SK-N-SH treated with all-trans-retinoic acid at 6 μM for 48 hours (cell line): ENCODE results near the gene COPZ2.

ENCODE experiments used
- ATAC-seq: fragments of 200-7000 bp; cut with Tn5 transposase; 3 replicates; pipeline ENCODE4 v1.9.1; 2020; ENCODE audit warnings: mild to moderate bottlenecking, moderate library complexity
- ARNTL ChIP-seq: fragments of 450-650 bp; formaldehyde crosslinking; IDR thresholded peaks from 2 replicates; pipeline ENCODE4 v1.5.0; 2020; ENCODE audit warnings: low read depth, mild to moderate bottlenecking, moderate library complexity, borderline replicate concordance
- BACH2 ChIP-seq: fragments of 250-450 bp; sonication (Bioruptor Pico); IDR thresholded peaks from 2 replicates; pipeline ENCODE4 v1.9.0; 2021; ENCODE audit warnings: mild to moderate bottlenecking, borderline replicate concordance
- CSRNP3 ChIP-seq: fragments of 250-450 bp; sonication (Bioruptor Pico); IDR thresholded peaks from 2 replicates; pipeline ENCODE4 v1.5.1; 2021; ENCODE audit warnings: mild to moderate bottlenecking, moderate library complexity
- ESRRG ChIP-seq: fragments of 250-450 bp; sonication (Bioruptor Pico); IDR thresholded peaks from 2 replicates; pipeline ENCODE4 v1.6.1; 2021; ENCODE audit warnings: mild to moderate bottlenecking
- GLIS3 ChIP-seq: fragments of 250-450 bp; sonication (Bioruptor Pico); IDR thresholded peaks from 2 replicates; pipeline ENCODE4 v1.5.0; 2020; ENCODE audit warnings: mild to moderate bottlenecking, moderate library complexity
- OSR1 ChIP-seq: fragments of 250-450 bp; sonication (Bioruptor Pico); IDR thresholded peaks from 2 replicates; pipeline ENCODE4 v1.8.0; 2022; ENCODE audit warnings: moderate library complexity, mild to moderate bottlenecking, inconsistent platforms
- PATZ1 ChIP-seq: fragments of 250-450 bp; sonication (Bioruptor Pico); IDR thresholded peaks from 2 replicates; pipeline ENCODE4 v1.8.0; 2020; ENCODE audit warnings: mild to moderate bottlenecking, moderate library complexity, borderline replicate concordance
- POU6F1 ChIP-seq: fragments of 250-450 bp; sonication (Bioruptor Pico); IDR thresholded peaks from 2 replicates; pipeline ENCODE4 v1.8.0; 2021; ENCODE audit warnings: low read depth, mild to moderate bottlenecking, moderate library complexity, borderline replicate concordance
- PPARA ChIP-seq: fragments of 250-450 bp; sonication (Bioruptor Pico); IDR thresholded peaks from 2 replicates; pipeline ENCODE4 v1.5.0; 2020; ENCODE audit warnings: mild to moderate bottlenecking, borderline replicate concordance
- RARB ChIP-seq: fragments of 250-450 bp; sonication (Bioruptor Pico); IDR thresholded peaks from 2 replicates; pipeline ENCODE4 v1.8.0; 2021; ENCODE audit warnings: mild to moderate bottlenecking, moderate library complexity
- SNAI2 ChIP-seq: fragments of 250-450 bp; sonication (Bioruptor Pico); IDR thresholded peaks from 2 replicates; pipeline ENCODE4 v1.5.0; 2020; ENCODE audit warnings: mild to moderate bottlenecking, moderate library complexity
- TCF4 ChIP-seq: fragments of 250-450 bp; sonication (Bioruptor Pico); IDR thresholded peaks from 2 replicates; pipeline ENCODE4 v1.8.0; 2021; ENCODE audit warnings: mild to moderate bottlenecking, moderate library complexity, borderline replicate concordance
- TSHZ2 ChIP-seq: fragments of 250-450 bp; sonication (Bioruptor Pico); IDR thresholded peaks from 2 replicates; pipeline ENCODE4 v1.5.0; 2020; ENCODE audit warnings: mild to moderate bottlenecking, moderate library complexity
- ZFP30 ChIP-seq: fragments of 450-650 bp; formaldehyde crosslinking; IDR thresholded peaks from 2 replicates; pipeline ENCODE4 v1.5.0; 2022; ENCODE audit warnings: mild to moderate bottlenecking, moderate library complexity
- ZNF70 ChIP-seq: fragments of 450-650 bp; formaldehyde crosslinking; IDR thresholded peaks from 2 replicates; pipeline ENCODE4 v1.5.0; 2020; ENCODE audit warnings: mild to moderate bottlenecking, moderate library complexity
- ZNF8 ChIP-seq: fragments of 450-650 bp; formaldehyde crosslinking; IDR thresholded peaks from 2 replicates; pipeline ENCODE4 v1.5.0; 2020; ENCODE audit warnings: mild to moderate bottlenecking, moderate library complexity

Gene COPZ2

GRCh38 chr17:47993031-47993564, 44.5 kb downstream of the COPZ2 start:
- TF ChIP-seq TCF4 (CRISPR knock-in tag) (no peak), POU6F1 (CRISPR knock-in tag) (no peak), RARB (no peak), SNAI2 (CRISPR knock-in tag) (no peak), TSHZ2 (CRISPR knock-in tag) (peak; percentile 29; the same call in 1 of the 2 replicates), ZNF8 (CRISPR knock-in tag) (no peak)
- ATAC-seq: no peak

- TF ChIP-seq ZNF70 (CRISPR knock-in tag) (no peak), POU6F1 (CRISPR knock-in tag) (no peak), ZFP30 (CRISPR knock-in tag) (no peak), BACH2 (CRISPR knock-in tag) (no peak), GLIS3 (CRISPR knock-in tag) (no peak), RARB (no peak), ARNTL (CRISPR knock-in tag) (no peak), OSR1 (no peak), PATZ1 (CRISPR knock-in tag) (no peak), PPARA (CRISPR knock-in tag) (no peak)
- no peak for ATAC-seq
These were observed 45.4 kb downstream of the COPZ2 start for GRCh38 chr17:47992216-47992615.

- no peak for TF ChIP-seq CSRNP3
- peak; percentile 47; the same call in 1 of the 2 replicates for TF ChIP-seq ZNF8 (CRISPR knock-in tag)
- 0 out of 2 replicates have a peak, but pooled peaks have one; percentile 17 for TF ChIP-seq TSHZ2 (CRISPR knock-in tag)
- no peak for TF ChIP-seq ESRRG
- peak; percentile 38; the same call in 1 of the 2 replicates for TF ChIP-seq TCF4 (CRISPR knock-in tag)
- TF ChIP-seq PPARA (CRISPR knock-in tag): 0 out of 2 replicates have a peak, but pooled peaks have one; percentile 25
- no peak for TF ChIP-seq ZFP30 (CRISPR knock-in tag)
- no peak for ATAC-seq
These were observed 46.5 kb downstream of the COPZ2 start for GRCh38 chr17:47990962-47991731.
